GM06990 (cell line): ENCODE data around the gene MMEL1.
A peak's percentile ranks its signal among the peaks of the same experiment; 100 is the strongest.

ENCODE experiments used
- DNase-seq: peaks from one replicate; pipeline ENCODE4 v3.0.0-alpha.2; 2011; ENCODE audit not compliant: insufficient read length; ENCODE audit errors: extremely low read depth
- H3K27me3 ChIP-seq: replicated peaks from 2 replicates; pipeline ENCODE4 v1.6.0; 2011; ENCODE audit warnings: low read length; ENCODE audit not compliant: control insufficient read depth, insufficient read depth
- H3K36me3 ChIP-seq: 2 replicates; pipeline ENCODE4 v1.5.1; 2011; ENCODE audit warnings: low read length; ENCODE audit not compliant: control insufficient read depth, insufficient read depth
- H3K4me3 ChIP-seq: replicated peaks from 2 replicates; pipeline ENCODE4 v1.5.1; 2011; ENCODE audit warnings: low read depth, mild to moderate bottlenecking, control low read depth, low read length
- CTCF ChIP-seq: IDR thresholded peaks from 2 replicates; pipeline ENCODE4 v1.5.1; 2011; ENCODE audit warnings: low read length, control low read depth, mild to moderate bottlenecking, inconsistent platforms; ENCODE audit not compliant: insufficient read depth, poor library complexity, severe bottlenecking

Gene MMEL1

DNA sequence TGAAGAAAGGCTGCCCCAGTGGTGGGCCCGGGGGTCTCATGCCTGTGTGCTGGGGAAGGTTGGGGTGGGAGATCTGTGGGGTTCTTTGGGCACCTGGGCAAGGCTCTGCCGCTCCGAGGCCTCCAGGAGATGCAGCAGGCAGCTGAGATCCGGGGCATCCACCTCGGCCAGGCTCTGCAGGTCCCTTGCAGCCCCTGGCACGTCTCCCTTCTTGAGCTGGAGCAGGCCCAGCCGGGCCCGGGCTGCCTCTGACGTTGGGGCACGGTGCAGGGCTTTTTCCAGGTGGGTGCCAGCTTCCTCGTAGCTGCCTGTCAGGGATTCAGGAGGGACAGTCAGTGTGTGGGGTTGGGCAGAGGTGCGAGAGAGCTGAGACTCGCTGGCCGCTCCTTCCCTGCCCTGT lies 11.4 kb upstream of the MMEL1 start:
- TF ChIP-seq CTCF, result no peak
- Histone ChIP-seq H3K27me3 (no peaks in the 10 kb centered on the region), H3K36me3 (no peaks in the 10 kb centered on the region)

DNA sequence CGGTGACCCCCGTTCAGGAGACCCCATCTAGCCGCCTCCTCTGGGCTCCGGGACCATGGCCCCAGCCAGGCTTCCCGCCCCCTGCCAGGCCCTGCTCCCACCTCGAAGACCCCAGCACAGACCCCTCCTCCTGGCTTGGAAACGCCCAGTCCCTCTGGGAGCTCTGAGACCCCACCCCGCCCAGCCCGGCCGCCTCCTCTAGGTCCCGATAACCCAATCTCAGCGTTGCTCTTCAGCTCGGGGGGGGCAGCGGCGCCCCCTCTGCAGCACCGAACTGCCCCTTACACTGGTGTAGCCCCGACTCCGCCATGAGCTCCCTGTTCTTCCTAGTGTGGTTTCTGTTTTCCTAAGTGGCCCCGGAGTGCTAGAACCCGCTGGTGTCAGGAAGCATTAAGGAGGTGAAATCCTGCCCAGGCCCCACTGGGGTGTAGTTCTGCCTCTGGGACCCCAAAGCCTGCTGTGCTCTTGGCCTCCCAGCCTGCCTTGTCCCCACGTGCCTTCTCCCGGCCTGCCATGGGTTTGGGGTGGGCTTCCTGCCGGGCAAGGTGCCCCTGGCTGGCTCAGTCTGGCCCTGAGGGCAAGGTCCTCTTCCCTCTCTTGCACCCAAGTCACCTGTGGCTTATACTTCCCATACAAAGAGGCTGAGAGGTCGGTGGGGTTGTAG lies 10.7 kb upstream of the MMEL1 start:
- DNase-seq, result no peak
- no peaks in the 10 kb centered on the region for H3K27me3 ChIP-seq
- peak; percentile 23 for TF ChIP-seq CTCF
- H3K4me3 ChIP-seq, result 0 out of 2 replicates have a peak overlapping the region, but pooled peaks have one; percentile 19
- H3K36me3 ChIP-seq, result no peaks in the 10 kb centered on the region

More for the DNA sequence above, 11.4 kb upstream of the MMEL1 start:
- DNase-seq, result no peak
- no peak overlapping the region for H3K4me3 ChIP-seq

GRCh38 chr1:2642560-2643413 lies 10.0 kb upstream of the MMEL1 start:
- peak; percentile 89 for DNase-seq
- TF ChIP-seq CTCF, result no peak
- H3K4me3 ChIP-seq, result peak overlapping the region; percentile 82
- H3K27me3 ChIP-seq, result no peaks in the 10 kb centered on the region
- H3K36me3 ChIP-seq, result no peaks in the 10 kb centered on the region

DNA sequence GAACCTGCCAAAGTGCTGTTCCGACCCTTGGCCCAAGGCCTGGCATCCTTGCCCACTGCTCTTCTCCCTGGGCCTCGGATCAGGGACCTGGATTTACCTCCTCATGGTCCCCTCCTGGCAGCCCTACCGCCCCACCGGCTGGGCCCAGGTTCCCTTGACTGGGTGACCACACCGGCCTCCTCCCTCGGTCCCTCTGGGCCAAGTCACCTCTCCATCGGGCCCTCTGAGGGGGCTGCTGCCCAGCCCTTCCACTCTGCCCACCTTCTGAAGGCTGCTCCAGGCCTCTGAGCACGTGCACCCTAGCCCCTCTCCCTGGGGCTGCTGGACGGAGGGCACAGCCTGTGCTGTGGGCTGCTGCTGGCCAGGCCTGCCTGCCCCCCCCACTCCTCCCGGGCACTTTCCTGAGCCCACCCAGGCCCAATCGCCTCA lies 9.3 kb upstream of the MMEL1 start:
- no peak for DNase-seq
- TF ChIP-seq CTCF, result no peak
- H3K36me3 ChIP-seq, result no peaks in the 10 kb centered on the region
- no peaks in the 10 kb centered on the region for H3K27me3 ChIP-seq
- H3K4me3 ChIP-seq, result peak overlapping the region; percentile 82

DNA sequence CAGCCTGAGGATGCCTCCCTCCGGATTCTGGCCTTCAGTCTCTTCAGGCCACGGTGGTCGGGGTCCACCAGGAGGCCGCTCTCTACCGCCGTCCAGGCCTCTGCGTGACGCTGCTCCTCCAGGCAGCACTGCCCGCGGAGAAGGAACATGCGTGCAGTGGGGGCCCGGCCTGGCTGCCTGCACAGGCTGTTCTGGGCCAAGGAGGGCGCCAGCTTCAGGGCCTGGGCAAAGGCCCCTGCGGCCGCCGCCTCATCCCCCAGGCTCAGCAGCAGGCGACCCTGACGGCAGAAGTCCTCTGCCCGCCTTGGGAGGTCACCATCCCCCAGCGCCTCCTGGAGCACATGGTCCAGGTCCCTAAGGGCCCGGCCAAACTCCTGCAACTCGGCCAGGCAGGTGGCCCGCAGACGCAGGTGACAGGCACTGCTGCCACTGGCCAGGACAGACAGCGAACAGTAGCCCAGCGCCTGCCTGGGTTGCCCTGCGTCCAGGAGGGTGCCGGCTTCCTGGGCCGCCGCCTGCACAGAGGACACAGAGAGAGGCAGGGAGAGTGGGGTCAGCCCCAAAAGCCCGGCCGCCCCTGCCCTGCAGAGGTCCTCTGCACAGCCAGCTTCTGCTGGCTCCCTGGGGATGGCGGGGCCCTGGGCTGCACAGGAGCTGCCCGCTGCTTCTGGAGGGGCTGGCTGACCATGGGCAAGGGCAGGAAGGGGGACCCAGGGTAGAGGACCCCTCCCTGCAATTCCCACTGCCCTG lies 8.7 kb upstream of the MMEL1 start:
- H3K4me3 ChIP-seq, result peak overlapping the region; percentile 82; the same call in 1 of the 2 replicates
- no peak for DNase-seq
- H3K36me3 ChIP-seq, result no peaks in the 10 kb centered on the region
- TF ChIP-seq CTCF, result no peak
- H3K27me3 ChIP-seq, result no peaks in the 10 kb centered on the region
